ENCODE results near the gene PHRF1.
A peak's percentile ranks its signal among the peaks of the same experiment; 100 is the strongest.

The PHRF1 gene

GRCh38 chr11:577611-577894 is 1.3 kb downstream of the PHRF1 start:
- H3K4me3 ChIP-seq (ENCODE audit: low read depth in 1 of 2, low read length in 1 of 2): peak overlapping the region; percentile 64 to 91
- peaks cover 10% of the 10 kb centered on the region for H3K36me3 ChIP-seq
- H3K9me3 ChIP-seq: no peaks in the 10 kb centered on the region
- peaks cover 25 to 31% of the 10 kb centered on the region in 2 experiments for H3K4me1 ChIP-seq (ENCODE audit: control insufficient read depth in 1 of 2, insufficient read depth in 1 of 2, low read depth in 1 of 2, low read length in 1 of 2)
- no peak overlapping the region for H3K27ac ChIP-seq
- TF ChIP-seq CTCF (IDR thresholded peaks at IDR 0.05): no peak
- peaks cover 31% of the 10 kb centered on the region for H3K27me3 ChIP-seq

- no peak overlapping the region for H3K4me3 ChIP-seq (ENCODE audit: low read depth in 1 of 2, low read length in 1 of 2)
- peaks cover 18% of the 10 kb centered on the region for H3K36me3 ChIP-seq
Observed at GRCh38 chr11:578276-579035, 2.2 kb downstream of the PHRF1 start.

GRCh38 chr11:579830-580601 is 3.7 kb downstream of the PHRF1 start:
- H3K4me1 ChIP-seq (ENCODE audit: control insufficient read depth in 1 of 2, insufficient read depth in 1 of 2, low read depth in 1 of 2, low read length in 1 of 2): peaks cover 22 to 26% of the 10 kb centered on the region in 2 experiments
- H3K9me3 ChIP-seq: no peaks in the 10 kb centered on the region
- H3K4me3 ChIP-seq (ENCODE audit: low read depth in 1 of 2, low read length in 1 of 2): no peak overlapping the region

More at GRCh38 chr11:578276-579035, 2.2 kb downstream of the PHRF1 start:
- Histone ChIP-seq H3K9me3 (no peaks in the 10 kb centered on the region), H3K27ac (no peak overlapping the region), H3K4me1 (ENCODE audit: control insufficient read depth in 1 of 2, insufficient read depth in 1 of 2, low read depth in 1 of 2, low read length in 1 of 2) (peaks cover 25 to 31% of the 10 kb centered on the region in 2 experiments), H3K27me3 (peaks cover 22% of the 10 kb centered on the region)
- no peak for TF ChIP-seq CTCF (IDR thresholded peaks at IDR 0.05)

GRCh38 chr11:581342-581741 is 5.1 kb downstream of the PHRF1 start:
- peaks cover 16 to 20% of the 10 kb centered on the region in 2 experiments for H3K4me1 ChIP-seq (ENCODE audit: control insufficient read depth in 1 of 2, insufficient read depth in 1 of 2, low read depth in 1 of 2, low read length in 1 of 2)
- peaks cover 34% of the 10 kb centered on the region for H3K36me3 ChIP-seq
- H3K27ac ChIP-seq: no peak overlapping the region
- no peaks in the 10 kb centered on the region for H3K9me3 ChIP-seq
- no peaks in the 10 kb centered on the region for H3K27me3 ChIP-seq
- no peak for TF ChIP-seq CTCF (IDR thresholded peaks at IDR 0.05)
- H3K4me3 ChIP-seq (ENCODE audit: low read depth in 1 of 2, low read length in 1 of 2): no peak overlapping the region

More at GRCh38 chr11:579830-580601, 3.7 kb downstream of the PHRF1 start:
- Histone ChIP-seq H3K27ac (no peak overlapping the region), H3K36me3 (peaks cover 28% of the 10 kb centered on the region), H3K27me3 (peaks cover 7% of the 10 kb centered on the region)
- TF ChIP-seq CTCF (IDR thresholded peaks at IDR 0.05): no peak

- Histone ChIP-seq H3K4me3 (ENCODE audit: low read depth in 1 of 2, low read length in 1 of 2) (no peak overlapping the region), H3K27me3 (no peaks in the 10 kb centered on the region), H3K27ac (no peak overlapping the region), H3K4me1 (ENCODE audit: control insufficient read depth in 1 of 2, insufficient read depth in 1 of 2, low read depth in 1 of 2, low read length in 1 of 2) (peaks cover 16 to 19% of the 10 kb centered on the region in 2 experiments), H3K36me3 (peaks cover 38% of the 10 kb centered on the region), H3K9me3 (no peaks in the 10 kb centered on the region)
- TF ChIP-seq CTCF (IDR thresholded peaks at IDR 0.05): no peak
Observed at GRCh38 chr11:581752-582151, 5.5 kb downstream of the PHRF1 start.
